CD4-positive, CD25-positive, alpha-beta regulatory T cell (primary cell): ENCODE data around the gene C1orf198. TPM values are rescaled to one million over a fixed set of nuclear protein-coding genes. Genes with fewer than 3 reads are reported as not detected.
"Not testable (repeated sequence)": the region's sequence is repeated elsewhere in the genome, so short reads cannot be mapped to it uniquely, and the experiment has no call there.

Source experiments
- ATAC-seq, 2 donors: fragments of 150-1000 bp; cut with Tn5 transposase; one replicate each; pipeline ENCODE4 v1.10.0; 2021; ENCODE audit warnings: low read depth in 2 of 2, moderate number of reproducible peaks in 2 of 2, moderate library complexity in 1 of 2
- DNase-seq, 3 donors: peaks; one replicate each; pipeline versions ENCODE4 v3.0.0 to v3.0.0-alpha.2; 2012 to 2022; ENCODE audit warnings: mixed read lengths in 1 of 3
- H3K27ac ChIP-seq: one replicate; pipeline ENCODE4 v1.7.0; 2013; ENCODE audit warnings: mild to moderate bottlenecking, low read length; ENCODE audit not compliant: insufficient read depth, poor library complexity, severe bottlenecking
- H3K27me3 ChIP-seq: one replicate; pipeline ENCODE4 v1.7.0; 2013; ENCODE audit warnings: low read length; ENCODE audit not compliant: control insufficient read depth, insufficient read depth
- H3K36me3 ChIP-seq: one replicate; pipeline ENCODE4 v1.7.0; 2013; ENCODE audit warnings: mild to moderate bottlenecking, low read length, moderate library complexity; ENCODE audit not compliant: control insufficient read depth, insufficient read depth
- H3K4me1 ChIP-seq: 2 replicates; pipeline ENCODE4 v1.7.0; 2013; ENCODE audit warnings: mild to moderate bottlenecking, low read length; ENCODE audit not compliant: insufficient read depth, control insufficient read depth, poor library complexity, severe bottlenecking
- H3K4me3 ChIP-seq: one replicate; pipeline ENCODE4 v1.7.0; 2013; ENCODE audit warnings: low read depth, mild to moderate bottlenecking, low read length, moderate library complexity
- H3K9me3 ChIP-seq, 2 experiments: 1 replicate in 1 of 2; 2 replicates in 1 of 2; pipeline ENCODE4 v1.7.0; 2013; ENCODE audit warnings: low read length in 2 of 2, mild to moderate bottlenecking in 1 of 2, moderate library complexity in 1 of 2; ENCODE audit not compliant: control insufficient read depth in 2 of 2
- H3K27ac Mint-ChIP-seq, 3 donors: one replicate each; pipeline ENCODE4 v1.8.0; 2020 to 2022; ENCODE audit warnings: mild to moderate bottlenecking in 3 of 3, mixed read lengths in 3 of 3, moderate library complexity in 2 of 3
- H3K27me3 Mint-ChIP-seq: one replicate; pipeline ENCODE4 v1.8.0; 2022; ENCODE audit warnings: mild to moderate bottlenecking, mixed read lengths
- H3K36me3 Mint-ChIP-seq: one replicate; pipeline ENCODE4 v1.8.0; 2020; ENCODE audit warnings: mixed read lengths
- H3K4me1 Mint-ChIP-seq, 4 donors: one replicate each; pipeline ENCODE4 v1.8.0; 2020 to 2022; ENCODE audit warnings: mixed read lengths in 4 of 4, mild to moderate bottlenecking in 1 of 4
- H3K4me3 Mint-ChIP-seq, 4 donors: one replicate each; pipeline ENCODE4 v1.8.0; 2020 to 2022; ENCODE audit warnings: mild to moderate bottlenecking in 4 of 4, mixed read lengths in 4 of 4, moderate library complexity in 3 of 4
- H3K9me3 Mint-ChIP-seq, 7 donors: one replicate each; pipeline ENCODE4 v1.8.0; 2020 to 2022; ENCODE audit warnings: mixed read lengths in 7 of 7, mild to moderate bottlenecking in 3 of 7, moderate library complexity in 2 of 7
- polyA plus RNA-seq, 4 donors: library from polyadenylated mRNA; unstranded; fragments of 300-500 nt; fragmentation: Illumina TruSeq; gene quantifications; one replicate each; pipeline ENCODE4 v1.2.3, GENCODE V29; 2021
- total RNA-seq: library from RNA; stranded (reverse); gene quantifications from one replicate; pipeline ENCODE4 v1.2.3, GENCODE V29; 2022

Gene C1orf198
- total and polyA plus RNA-seq, 5 donors from 2014 or later: 3.1 to 5.3 (median 4.1) TPM

- H3K4me1 Mint-ChIP-seq: peaks cover 0 to 9% (median 0%) of the 10 kb centered on the region in 4 donors
- H3K4me3 ChIP-seq: no peak overlapping the region
Measured at GRCh38 chr1:230850547-230850946, 17.8 kb downstream of the C1orf198 start.

GRCh38 chr1:230849451-230850224 lies 18.7 kb downstream of the C1orf198 start:
- Histone ChIP-seq H3K4me3 (no peak overlapping the region), H3K9me3 (no peaks in the 10 kb centered on the region), H3K27me3 (no peaks in the 10 kb centered on the region), H3K4me1 (no peaks in the 10 kb centered on the region), H3K27ac (no peak overlapping the region), H3K36me3 (no peaks in the 10 kb centered on the region)
- Mint-ChIP-seq H3K36me3 (peaks cover 15% of the 10 kb centered on the region), H3K4me3 (no peak overlapping the region), H3K27me3 (no peaks in the 10 kb centered on the region), H3K4me1 (peaks cover 0 to 9% (median 0%) of the 10 kb centered on the region in 4 donors), H3K9me3 (peaks cover 0 to 1% (median 0%) of the 10 kb centered on the region in 7 donors), H3K27ac (no peak overlapping the region)
- DNase-seq (peak in 1 of 3 donors; percentile 17), ATAC-seq (no peak)

More at GRCh38 chr1:230850547-230850946, 17.8 kb downstream of the C1orf198 start:
- H3K27me3 ChIP-seq: no peaks in the 10 kb centered on the region
- ATAC-seq (no peak), DNase-seq (no peak)
- Mint-ChIP-seq H3K36me3 (peaks cover 19% of the 10 kb centered on the region), H3K4me3 (no peak overlapping the region), H3K27ac (no peak overlapping the region), H3K9me3 (peaks cover 0 to 1% (median 0%) of the 10 kb centered on the region in 7 donors), H3K27me3 (no peaks in the 10 kb centered on the region)
- H3K36me3 ChIP-seq: no peaks in the 10 kb centered on the region
- H3K27ac ChIP-seq: no peak overlapping the region
- no peaks in the 10 kb centered on the region for H3K4me1 ChIP-seq
- no peaks in the 10 kb centered on the region for H3K9me3 ChIP-seq

- peaks cover 0 to 1% (median 0%) of the 10 kb centered on the region in 7 donors for H3K9me3 Mint-ChIP-seq
- H3K27ac Mint-ChIP-seq: no peak overlapping the region
- no peaks in the 10 kb centered on the region for H3K9me3 ChIP-seq
- no peak overlapping the region for H3K4me3 ChIP-seq
- H3K27ac ChIP-seq: no peak overlapping the region
- H3K36me3 Mint-ChIP-seq: peaks cover 22% of the 10 kb centered on the region
- no peaks in the 10 kb centered on the region for H3K27me3 Mint-ChIP-seq
- ATAC-seq (no peak), DNase-seq (no peak)
- H3K36me3 ChIP-seq: no peaks in the 10 kb centered on the region
- H3K27me3 ChIP-seq: no peaks in the 10 kb centered on the region
- peaks cover 0 to 9% (median 0%) of the 10 kb centered on the region in 4 donors for H3K4me1 Mint-ChIP-seq
- H3K4me3 Mint-ChIP-seq: no peak overlapping the region
- no peaks in the 10 kb centered on the region for H3K4me1 ChIP-seq
Measured at GRCh38 chr1:230848235-230848634, 20.1 kb downstream of the C1orf198 start.

DNA sequence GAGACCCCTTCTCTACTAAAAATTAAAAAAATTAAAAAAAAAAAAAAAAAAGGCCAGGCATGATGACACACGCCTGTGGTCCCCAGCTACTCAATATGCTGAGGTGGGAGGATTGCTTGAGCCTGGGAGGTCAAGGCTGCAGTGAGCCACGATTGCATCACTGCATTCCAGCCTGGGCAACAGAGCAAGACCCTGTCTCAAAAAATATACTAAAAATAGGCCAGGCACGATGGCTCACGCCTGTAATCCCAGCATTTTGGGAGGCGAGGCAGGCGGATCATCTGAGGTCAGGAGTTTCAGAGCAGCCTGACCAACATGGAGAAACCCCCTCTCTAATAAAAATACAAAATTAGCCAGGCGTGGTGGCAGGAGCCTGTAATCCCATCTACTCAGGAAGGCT lies 23.1 kb downstream of the C1orf198 start:
- not testable (repeated sequence) for H3K27ac Mint-ChIP-seq, H3K4me1 Mint-ChIP-seq, H3K4me3 ChIP-seq, H3K9me3 Mint-ChIP-seq, H3K4me3 Mint-ChIP-seq, ATAC-seq, H3K27ac ChIP-seq, H3K36me3 ChIP-seq, H3K4me1 ChIP-seq, H3K9me3 ChIP-seq, H3K27me3 ChIP-seq, H3K27me3 Mint-ChIP-seq, DNase-seq
- peaks cover 23% of the 10 kb centered on the region for H3K36me3 Mint-ChIP-seq

DNA sequence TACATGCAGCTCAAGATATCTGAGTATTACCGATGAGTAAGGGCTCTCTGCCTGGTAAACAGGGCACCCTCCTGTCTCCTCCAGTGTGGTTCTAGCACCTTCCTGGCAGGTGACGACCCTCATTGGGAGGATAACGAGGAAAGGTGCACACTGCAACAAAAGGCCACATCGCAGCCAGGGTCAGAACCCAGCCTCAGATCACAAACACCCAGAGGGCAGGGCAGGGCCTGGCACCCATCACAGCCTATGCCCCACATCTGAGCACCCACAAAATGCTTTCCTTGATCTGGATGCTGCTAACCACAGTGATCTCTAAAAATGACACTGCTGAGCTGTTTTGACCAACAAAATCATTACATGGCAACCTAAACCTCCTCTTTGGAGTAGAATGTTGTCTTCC lies 23.8 kb downstream of the C1orf198 start:
- no peak for ATAC-seq
- H3K27me3 ChIP-seq: no peaks in the 10 kb centered on the region

GRCh38 chr1:230843503-230844309 lies 24.6 kb downstream of the C1orf198 start:
- H3K36me3 Mint-ChIP-seq: peaks cover 32% of the 10 kb centered on the region
- no peaks in the 10 kb centered on the region for H3K27me3 ChIP-seq
- H3K27ac Mint-ChIP-seq: no peak overlapping the region
- no peak for ATAC-seq
- no peak overlapping the region for H3K27ac ChIP-seq
- DNase-seq: no peak
- H3K27me3 Mint-ChIP-seq: no peaks in the 10 kb centered on the region
- no peaks in the 10 kb centered on the region for H3K9me3 ChIP-seq
- H3K4me3 Mint-ChIP-seq: no peak overlapping the region
- H3K4me1 ChIP-seq: no peaks in the 10 kb centered on the region
- no peaks in the 10 kb centered on the region for H3K36me3 ChIP-seq
- H3K9me3 Mint-ChIP-seq: no peaks in the 10 kb centered on the region
- peaks cover 0 to 4% (median 0%) of the 10 kb centered on the region in 4 donors for H3K4me1 Mint-ChIP-seq
- H3K4me3 ChIP-seq: no peak overlapping the region

More for the DNA sequence above, 23.8 kb downstream of the C1orf198 start:
- no peak overlapping the region for H3K4me3 ChIP-seq
- no peak for DNase-seq
- peak overlapping the region in 1 of 4 donors; percentile 80 for H3K4me3 Mint-ChIP-seq
- H3K27me3 Mint-ChIP-seq: no peaks in the 10 kb centered on the region
- H3K4me1 ChIP-seq: no peaks in the 10 kb centered on the region
- H3K27ac Mint-ChIP-seq: no peak overlapping the region
- peaks cover 0 to 4% (median under 1%) of the 10 kb centered on the region in 4 donors for H3K4me1 Mint-ChIP-seq
- H3K9me3 ChIP-seq: no peaks in the 10 kb centered on the region
- H3K27ac ChIP-seq: no peak overlapping the region
- H3K36me3 ChIP-seq: no peaks in the 10 kb centered on the region
- peaks cover 27% of the 10 kb centered on the region for H3K36me3 Mint-ChIP-seq
- no peaks in the 10 kb centered on the region for H3K9me3 Mint-ChIP-seq

DNA sequence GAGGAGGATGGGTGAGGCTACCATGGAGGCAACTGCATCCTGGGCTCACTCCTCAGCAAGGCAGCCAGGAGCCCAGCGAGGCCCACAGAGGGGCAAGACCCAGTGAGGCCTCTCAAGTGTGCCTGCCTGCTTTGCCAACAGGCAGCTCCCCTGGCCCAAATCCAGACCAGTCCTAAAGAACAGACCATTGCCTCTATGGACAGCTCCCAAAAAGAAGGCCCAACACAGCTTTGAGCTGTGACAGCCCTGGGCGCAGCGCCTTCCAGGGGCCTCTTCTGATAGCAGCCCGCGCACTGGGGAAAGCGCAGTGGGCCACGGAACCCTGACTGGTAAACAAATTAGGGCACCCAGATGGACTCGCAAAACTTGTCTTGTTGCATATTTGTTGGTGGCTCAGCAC lies 25.5 kb downstream of the C1orf198 start:
- no peak for ATAC-seq
- H3K27ac Mint-ChIP-seq: no peak overlapping the region
- H3K36me3 ChIP-seq: no peaks in the 10 kb centered on the region
- no peaks in the 10 kb centered on the region for H3K27me3 ChIP-seq
- no peaks in the 10 kb centered on the region for H3K27me3 Mint-ChIP-seq
- no peaks in the 10 kb centered on the region for H3K9me3 ChIP-seq
- H3K4me1 Mint-ChIP-seq: peaks cover 0 to 4% (median 0%) of the 10 kb centered on the region in 4 donors
- no peak overlapping the region for H3K4me3 Mint-ChIP-seq
- no peaks in the 10 kb centered on the region for H3K4me1 ChIP-seq
- H3K27ac ChIP-seq: no peak overlapping the region
- H3K36me3 Mint-ChIP-seq: peaks cover 32% of the 10 kb centered on the region
- no peak for DNase-seq
- H3K4me3 ChIP-seq: no peak overlapping the region
- H3K9me3 Mint-ChIP-seq: no peaks in the 10 kb centered on the region
